ENCODE data around the gene CLEC11A.

Gene CLEC11A

GRCh38 chr19:50723069-50723468 is at the start of gene CLEC11A:
Gene CLEC11A (plus strand): TSS chr19:50723364. CDS start chr19:50723526, 162 bp downstream.
- DNase-seq (ENCODE audit: low read depth in 2 of 2, low spot score in 1 of 2) = no peak

GRCh38 chr19:50676625-50677197 is 46.5 kb upstream of the CLEC11A start:
- DNase-seq (ENCODE audit: low read depth in 2 of 2, low spot score in 1 of 2) = no peak

DNA sequence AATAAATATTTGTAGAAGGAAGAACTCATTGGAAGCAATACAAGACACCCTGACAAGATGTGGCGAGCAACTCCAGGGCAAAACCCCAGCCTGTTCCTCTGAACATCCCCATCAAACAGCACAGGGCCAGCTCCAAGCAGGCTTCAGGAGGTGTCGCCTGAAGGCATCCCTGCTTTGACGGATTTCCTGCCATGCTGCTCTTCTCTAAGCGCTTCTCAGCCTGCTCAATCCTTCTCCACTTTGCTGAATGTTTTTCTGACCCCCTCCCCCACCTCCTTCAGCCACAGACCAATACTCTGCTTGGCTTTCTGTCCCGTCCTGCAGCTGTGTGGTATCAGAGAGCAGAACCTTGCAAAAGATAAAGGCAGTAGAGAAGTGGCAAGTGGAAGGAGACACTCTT is 45.5 kb upstream of the CLEC11A start:
- DNase-seq (ENCODE audit: low read depth in 2 of 2, low spot score in 1 of 2) = no peak

DNA sequence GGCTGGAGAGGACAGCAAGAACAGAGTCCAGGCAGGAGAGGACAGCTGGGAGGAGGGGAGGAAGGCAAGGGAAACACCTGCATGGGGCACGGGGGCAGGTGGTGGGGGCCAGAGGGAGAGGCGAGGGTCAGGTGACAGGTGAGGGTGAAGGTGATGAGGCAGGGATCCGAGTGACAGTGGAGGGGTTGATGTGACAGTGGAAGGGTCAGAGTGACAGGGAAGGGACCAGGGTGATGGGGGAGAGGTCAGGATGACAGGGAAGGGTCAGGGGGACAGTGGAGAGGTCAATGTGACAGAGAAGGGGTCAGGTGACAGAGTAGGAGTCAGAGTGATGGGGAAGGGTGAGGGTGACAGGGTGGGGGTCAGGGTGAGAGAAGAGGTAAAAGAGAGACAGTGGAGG is 44.8 kb upstream of the CLEC11A start:
- no peak for DNase-seq (ENCODE audit: low read depth in 2 of 2, low spot score in 1 of 2)

DNA sequence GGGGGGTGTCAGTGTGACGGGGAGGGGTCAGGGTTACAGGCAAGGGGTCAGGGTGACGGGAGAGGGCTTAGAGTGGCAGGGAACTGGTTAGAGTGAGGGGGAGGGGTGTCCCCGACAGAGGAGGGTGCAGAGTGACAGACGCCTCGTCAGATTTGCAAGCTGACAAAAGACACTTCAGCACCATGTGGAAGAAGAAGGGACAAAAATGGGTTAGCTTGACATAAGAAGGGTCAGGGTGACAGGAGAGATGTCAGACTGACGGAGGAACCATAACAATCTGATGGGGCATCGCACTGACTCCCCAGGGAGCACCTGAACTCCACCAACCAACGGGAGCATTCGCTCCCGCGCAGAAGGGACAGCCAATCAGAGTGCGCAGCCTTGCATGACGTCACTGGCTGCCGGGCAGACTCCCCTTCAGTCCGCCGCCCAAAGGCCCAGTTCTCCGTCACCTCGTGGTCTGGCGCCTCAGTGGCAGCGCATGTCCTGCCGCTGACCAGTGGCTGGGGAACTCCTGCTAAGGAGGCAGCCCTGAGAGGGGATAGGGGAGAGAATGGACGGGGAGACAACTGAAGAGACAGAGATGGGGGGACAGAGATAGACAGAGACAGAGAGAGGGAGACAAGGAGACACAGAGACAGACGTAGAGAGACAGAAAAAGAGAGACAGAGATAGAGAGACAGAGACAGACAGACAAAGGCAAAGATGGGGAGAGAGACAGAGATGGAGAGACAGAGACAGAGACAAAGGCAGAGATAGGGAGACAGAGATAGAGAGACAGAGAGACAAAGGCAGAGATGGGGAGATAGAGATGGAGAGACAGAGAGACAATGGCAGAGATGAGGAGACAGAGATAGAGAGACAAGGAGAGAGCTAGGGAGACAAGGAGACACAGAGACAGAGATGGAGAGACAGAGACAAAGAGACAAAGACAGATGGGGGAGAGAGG is 43.7 kb upstream of the CLEC11A start:
- DNase-seq (ENCODE audit: low read depth in 2 of 2, low spot score in 1 of 2) = peak; percentile 39 to 48

- DNase-seq (ENCODE audit: low read depth in 2 of 2, low spot score in 1 of 2) = no peak
These were observed 36.7 kb upstream of the CLEC11A start for GRCh38 chr19:50686310-50687032.

GRCh38 chr19:50688766-50689165 is 34.4 kb upstream of the CLEC11A start:
- no peak for DNase-seq (ENCODE audit: low read depth in 2 of 2, low spot score in 1 of 2)

- no peak for DNase-seq (ENCODE audit: low read depth in 2 of 2, low spot score in 1 of 2)
These were observed 32.7 kb upstream of the CLEC11A start for GRCh38 chr19:50690439-50690838.

- no peak for DNase-seq (ENCODE audit: low read depth in 2 of 2, low spot score in 1 of 2)
These were observed 29.8 kb upstream of the CLEC11A start for GRCh38 chr19:50693064-50693975.

GRCh38 chr19:50694815-50695145 is 28.4 kb upstream of the CLEC11A start:
- no peak for DNase-seq (ENCODE audit: low read depth in 2 of 2, low spot score in 1 of 2)

GRCh38 chr19:50695251-50696093 is 27.7 kb upstream of the CLEC11A start:
- no peak for DNase-seq (ENCODE audit: low read depth in 2 of 2, low spot score in 1 of 2)

DNA sequence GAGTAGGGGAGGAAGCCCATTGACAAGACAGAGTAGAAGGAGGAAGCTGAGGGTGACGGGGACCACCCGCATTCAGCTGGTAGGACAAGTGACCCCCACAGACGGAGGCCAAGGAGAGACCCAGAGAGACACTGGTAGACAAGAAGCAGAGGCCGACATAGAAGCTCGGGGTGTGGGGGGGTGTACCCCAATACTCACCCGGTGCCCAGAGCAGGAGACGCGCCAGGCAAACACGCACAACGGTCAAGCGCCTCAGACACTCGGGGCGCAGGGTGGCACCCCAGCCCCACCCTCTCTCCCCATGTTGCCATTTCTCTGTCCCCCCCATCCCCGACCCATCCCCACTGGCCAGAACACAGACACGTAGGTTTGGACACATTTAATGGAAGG is 27.1 kb upstream of the CLEC11A start:
- DNase-seq (ENCODE audit: low read depth in 2 of 2, low spot score in 1 of 2) = no peak

DNA sequence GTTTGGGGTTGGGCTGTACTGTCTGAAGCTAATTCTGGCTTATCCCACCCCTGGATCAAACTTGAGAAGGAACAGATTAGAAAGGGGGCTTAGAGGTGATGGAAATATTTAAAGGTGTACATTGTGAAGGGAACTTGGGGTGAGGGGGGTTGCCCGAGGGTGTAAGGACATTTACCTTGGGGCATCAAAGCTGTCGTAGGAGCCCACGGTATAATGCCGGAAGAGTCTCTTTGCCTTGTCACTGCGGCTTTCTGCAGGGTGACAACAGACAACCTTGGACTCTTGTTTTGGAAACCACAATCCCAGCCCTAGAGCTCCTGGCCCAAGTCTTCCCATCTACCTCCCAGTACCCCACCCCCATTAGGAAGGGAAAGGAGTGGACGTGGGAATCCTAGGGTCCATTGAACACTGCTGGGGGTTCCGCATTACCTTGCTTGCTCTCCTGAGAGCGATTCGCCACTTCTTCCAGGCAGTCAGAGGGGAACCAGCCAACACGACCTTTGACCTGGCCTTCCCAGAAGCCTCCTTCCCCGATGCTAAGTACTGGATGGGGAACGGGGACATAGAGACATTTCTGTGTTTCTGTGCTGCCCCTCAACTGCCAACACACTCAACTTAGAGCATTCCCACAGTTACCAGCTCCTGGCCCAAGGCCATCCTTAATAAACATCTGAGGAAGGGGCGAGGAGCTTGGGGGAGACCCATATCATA is 25.6 kb upstream of the CLEC11A start:
- no peak for DNase-seq (ENCODE audit: low read depth in 2 of 2, low spot score in 1 of 2)

- DNase-seq (ENCODE audit: low read depth in 2 of 2, low spot score in 1 of 2) = no peak
These were observed 21.7 kb upstream of the CLEC11A start for GRCh38 chr19:50701367-50701985.

GRCh38 chr19:50702158-50702870 is 20.9 kb upstream of the CLEC11A start:
- DNase-seq (ENCODE audit: low read depth in 2 of 2, low spot score in 1 of 2) = no peak

DNA sequence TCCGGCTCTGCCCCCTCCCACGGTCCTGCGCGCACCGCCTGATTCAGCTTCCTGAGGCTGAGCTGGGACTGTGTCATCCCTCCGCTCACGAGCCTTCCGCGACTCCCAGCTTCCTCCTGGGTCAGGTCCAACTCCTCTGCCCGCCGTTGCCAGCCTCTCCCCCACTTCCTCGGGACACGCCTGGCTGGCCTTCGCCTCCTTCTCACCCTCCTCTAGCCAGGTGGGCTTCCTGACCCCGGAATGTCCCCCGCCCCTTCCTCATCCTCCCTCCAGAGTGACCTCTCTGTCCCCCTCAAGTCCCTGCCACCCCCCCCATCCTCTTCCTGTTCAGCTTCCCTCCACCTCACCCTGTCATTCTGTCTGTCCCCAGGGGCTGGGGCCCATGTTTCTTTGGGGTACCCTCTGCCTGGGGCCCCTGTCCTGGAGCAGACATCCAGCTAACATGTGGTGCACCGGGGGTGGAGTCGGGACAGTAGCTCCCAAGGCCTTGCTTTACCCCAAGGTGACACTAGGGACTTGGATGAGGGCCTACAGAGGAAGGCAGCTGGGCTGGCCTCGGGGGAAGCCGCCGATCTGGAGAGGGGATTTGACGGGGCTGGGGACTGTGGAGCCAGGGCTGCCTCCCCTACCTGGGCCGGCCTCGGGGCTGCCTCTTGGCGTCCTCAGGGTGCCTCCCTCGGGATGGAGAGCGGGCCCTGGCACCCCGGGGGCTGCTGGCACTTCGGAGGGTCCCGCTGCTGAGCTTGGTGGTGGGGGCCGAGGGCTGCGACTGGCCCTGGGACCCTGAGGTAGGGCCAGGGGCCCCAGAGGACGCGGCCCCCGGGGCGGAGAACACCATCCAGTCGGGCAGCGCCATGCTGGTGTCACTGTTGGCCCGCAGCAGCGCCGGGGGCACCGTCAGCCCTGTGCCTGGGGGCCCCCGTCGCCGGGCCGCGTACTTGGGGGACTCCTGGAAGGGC is 20.0 kb upstream of the CLEC11A start:
- DNase-seq (ENCODE audit: low read depth in 2 of 2, low spot score in 1 of 2) = no peak
